Endothelial cell of umbilical vein (primary cell): ENCODE results near the gene ELOVL1.

Experiments
- JUN ChIP-seq: IDR thresholded peaks from 2 replicates; pipeline ENCODE4 v1.6.1; 2011; ENCODE audit warnings: borderline replicate concordance, low read depth; ENCODE audit not compliant: insufficient read length, insufficient read depth
- POLR2A ChIP-seq: IDR thresholded peaks from 2 replicates; pipeline ENCODE4 v1.6.1; 2012; ENCODE audit warnings: low read depth, mild to moderate bottlenecking, control low read depth, low read length
- POLR2AphosphoS5 ChIP-seq: IDR thresholded peaks from 2 replicates; pipeline ENCODE4 v1.6.1; 2012; ENCODE audit warnings: low read depth, mild to moderate bottlenecking, control low read depth, low read length, moderate library complexity; ENCODE audit not compliant: insufficient read depth
- TF ChIP-seq, protein P1 (sequence below): IDR thresholded peaks from 2 replicates; pipeline ENCODE4 v1.6.1; 2011; ENCODE audit not compliant: insufficient read depth, insufficient read length
- TF ChIP-seq, protein P2 (sequence below), 2 donors: IDR thresholded peaks; 1 replicate in 1 of 2; 2 replicates in 1 of 2; pipeline ENCODE4 v1.5.1; 2011; ENCODE audit warnings: low read length in 2 of 2, mild to moderate bottlenecking in 2 of 2, moderate library complexity in 2 of 2, control low read depth in 1 of 2, inconsistent platforms in 1 of 2, low read depth in 1 of 2; ENCODE audit not compliant: insufficient read depth in 1 of 2; ENCODE audit errors: extremely low read depth in 1 of 2

DNA sequence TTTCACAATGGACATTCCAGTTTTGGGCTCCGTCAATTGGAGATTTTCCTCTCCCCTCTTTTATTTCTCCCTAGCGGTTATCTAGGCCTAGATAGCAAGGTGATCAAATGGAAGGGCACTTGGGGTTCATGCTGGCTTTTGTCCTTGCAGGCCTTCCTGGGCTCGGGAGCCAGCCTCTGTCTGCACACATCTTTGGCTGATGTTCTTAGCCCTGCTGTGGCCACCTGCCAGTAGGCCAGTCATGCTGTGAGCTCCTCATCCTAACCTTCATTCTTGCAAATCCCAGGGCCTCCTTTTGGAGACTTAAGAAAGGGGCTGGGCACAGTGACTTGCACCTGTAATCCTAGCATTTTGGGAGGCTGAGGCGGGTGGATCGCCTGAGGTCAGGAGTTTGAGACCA, 53.6 kb downstream of the ELOVL1 start:
- TF ChIP-seq, protein P1, sequence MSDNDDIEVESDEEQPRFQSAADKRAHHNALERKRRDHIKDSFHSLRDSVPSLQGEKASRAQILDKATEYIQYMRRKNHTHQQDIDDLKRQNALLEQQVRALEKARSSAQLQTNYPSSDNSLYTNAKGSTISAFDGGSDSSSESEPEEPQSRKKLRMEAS, result no peak
- TF ChIP-seq, protein P2, sequence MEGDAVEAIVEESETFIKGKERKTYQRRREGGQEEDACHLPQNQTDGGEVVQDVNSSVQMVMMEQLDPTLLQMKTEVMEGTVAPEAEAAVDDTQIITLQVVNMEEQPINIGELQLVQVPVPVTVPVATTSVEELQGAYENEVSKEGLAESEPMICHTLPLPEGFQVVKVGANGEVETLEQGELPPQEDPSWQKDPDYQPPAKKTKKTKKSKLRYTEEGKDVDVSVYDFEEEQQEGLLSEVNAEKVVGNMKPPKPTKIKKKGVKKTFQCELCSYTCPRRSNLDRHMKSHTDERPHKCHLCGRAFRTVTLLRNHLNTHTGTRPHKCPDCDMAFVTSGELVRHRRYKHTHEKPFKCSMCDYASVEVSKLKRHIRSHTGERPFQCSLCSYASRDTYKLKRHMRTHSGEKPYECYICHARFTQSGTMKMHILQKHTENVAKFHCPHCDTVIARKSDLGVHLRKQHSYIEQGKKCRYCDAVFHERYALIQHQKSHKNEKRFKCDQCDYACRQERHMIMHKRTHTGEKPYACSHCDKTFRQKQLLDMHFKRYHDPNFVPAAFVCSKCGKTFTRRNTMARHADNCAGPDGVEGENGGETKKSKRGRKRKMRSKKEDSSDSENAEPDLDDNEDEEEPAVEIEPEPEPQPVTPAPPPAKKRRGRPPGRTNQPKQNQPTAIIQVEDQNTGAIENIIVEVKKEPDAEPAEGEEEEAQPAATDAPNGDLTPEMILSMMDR (IDR thresholded peaks at IDR 0.05; ENCODE audit: extremely low read depth in 1 of 2, insufficient read depth in 1 of 2, low read depth in 1 of 2, low read length in 2 of 2), result no peak
- TF ChIP-seq POLR2AphosphoS5 (no peak), JUN (no peak), POLR2A (no peak)
